OCI-M1 (cell line): Measurements from ENCODE around the gene EIF3F.
"Not testable (repeated sequence)": the region's sequence is repeated elsewhere in the genome, so short reads cannot be mapped to it uniquely, and the experiment has no call there.

Experiments used
- DNase-seq: peaks from one replicate; lab custom pipeline; 2025; lab: John Stamatoyannopoulos, UW

Gene EIF3F

GRCh38 chr11:7987560-7987883 lies 385 bp downstream of the EIF3F start:
- not testable (repeated sequence) for DNase-seq

- no peak for DNase-seq
Observed at GRCh38 chr11:7994581-7995278, 7.6 kb downstream of the EIF3F start.

- no peak for DNase-seq
Observed at GRCh38 chr11:7999795-8000194, 12.7 kb downstream of the EIF3F start.

GRCh38 chr11:8000390-8000789 lies 13.3 kb downstream of the EIF3F start:
- no peak for DNase-seq

GRCh38 chr11:8002676-8003075 lies 15.5 kb downstream of the EIF3F start:
- no peak for DNase-seq

- DNase-seq, result no peak
Observed at GRCh38 chr11:8003187-8003586, 16.1 kb downstream of the EIF3F start.

GRCh38 chr11:8004008-8004407 lies 16.9 kb downstream of the EIF3F start:
- DNase-seq, result no peak

- DNase-seq, result no peak
Observed at GRCh38 chr11:8005556-8005955, 18.4 kb downstream of the EIF3F start.

GRCh38 chr11:8006349-8006977 lies 19.3 kb downstream of the EIF3F start:
- peak; percentile 79 for DNase-seq

GRCh38 chr11:8008212-8008611 lies 21.1 kb downstream of the EIF3F start:
- no peak for DNase-seq

- DNase-seq, result no peak
Observed at GRCh38 chr11:8009856-8010255, 22.7 kb downstream of the EIF3F start.

GRCh38 chr11:8011371-8011770 lies 24.2 kb downstream of the EIF3F start:
- no peak for DNase-seq

GRCh38 chr11:8011981-8012444 lies 24.9 kb downstream of the EIF3F start:
- DNase-seq, result no peak

GRCh38 chr11:8013833-8014232 lies 26.7 kb downstream of the EIF3F start:
- DNase-seq, result no peak

- no peak for DNase-seq
Observed at GRCh38 chr11:8015753-8016239, 28.7 kb downstream of the EIF3F start.

- DNase-seq, result no peak
Observed at GRCh38 chr11:8016440-8016839, 29.3 kb downstream of the EIF3F start.

GRCh38 chr11:8017071-8017470 lies 29.9 kb downstream of the EIF3F start:
- no peak for DNase-seq

- DNase-seq, result no peak
Observed at GRCh38 chr11:8017894-8018483, 30.9 kb downstream of the EIF3F start.

GRCh38 chr11:8018484-8019313 lies 31.6 kb downstream of the EIF3F start:
- DNase-seq, result no peak

- DNase-seq, result no peak
Observed at GRCh38 chr11:8019314-8020243, 32.4 kb downstream of the EIF3F start.

- DNase-seq, result no peak
Observed at GRCh38 chr11:8020244-8020597, 33.1 kb downstream of the EIF3F start.
